HG03103 (cell line): ENCODE results near the gene RELL2.

Experiments
- ATAC-seq: cut with Tn5 transposase; IDR thresholded peaks from one replicate; pipeline ENCODE4 v1.9.1; 2021; ENCODE audit warnings: low read depth; ENCODE audit not compliant: unreplicated experiment

RELL2 gene

DNA sequence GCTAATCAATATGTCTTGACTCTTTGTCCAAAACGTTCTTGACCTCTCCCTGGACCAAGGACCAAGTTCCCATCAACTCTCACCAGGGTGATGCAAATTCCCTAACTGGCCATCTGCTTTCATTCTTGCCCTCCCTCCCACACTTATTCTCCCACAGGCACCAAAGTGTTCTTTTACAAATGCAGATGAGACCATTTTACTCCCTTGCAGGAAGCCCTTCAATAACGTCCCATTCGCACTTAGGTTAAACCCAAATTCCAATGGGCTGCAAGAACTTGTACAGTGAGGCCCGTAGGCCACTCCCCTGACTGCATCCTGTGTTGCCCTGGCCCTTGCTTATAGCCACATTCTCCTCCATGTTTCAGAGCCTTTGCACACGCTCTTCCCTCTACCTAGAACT is 38.0 kb downstream of the RELL2 start:
- ATAC-seq, result no peak

DNA sequence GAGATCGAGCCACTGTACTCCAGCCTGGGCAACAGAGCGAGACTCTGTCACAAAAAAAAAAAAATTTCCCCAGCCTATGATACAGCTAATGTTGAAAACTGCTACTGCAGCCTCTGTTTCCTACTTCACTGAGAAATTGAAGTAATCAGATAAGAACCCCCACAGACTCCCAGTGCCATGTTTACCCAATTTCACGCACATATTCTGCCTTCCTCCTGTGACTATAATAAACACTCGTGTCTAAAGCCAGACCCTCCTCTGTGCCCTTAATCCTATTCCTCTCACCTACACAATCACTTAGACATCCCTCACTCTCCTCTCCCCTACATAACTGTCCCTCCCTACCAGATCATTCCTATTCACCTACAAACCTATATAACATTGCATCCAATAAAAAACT is 38.9 kb downstream of the RELL2 start:
- no peak for ATAC-seq

DNA sequence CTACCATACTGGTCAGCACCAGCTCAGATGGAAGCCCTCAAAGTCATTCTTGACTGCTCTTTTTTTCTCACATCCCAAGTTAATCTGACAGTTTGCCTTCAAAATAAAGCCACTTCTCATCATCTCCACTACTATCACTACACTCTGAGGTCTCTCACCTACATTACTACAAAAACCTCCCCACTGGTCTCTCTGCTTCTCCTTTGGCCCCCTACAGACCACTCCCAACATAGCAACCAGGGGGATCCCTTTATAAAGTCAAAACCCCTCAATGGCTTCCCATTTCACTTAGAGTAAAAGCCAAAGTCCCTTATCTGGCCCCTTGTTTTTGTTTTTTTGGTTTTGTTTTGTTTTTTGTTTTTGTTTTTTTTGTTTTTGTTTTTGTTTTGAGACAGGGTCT is 40.6 kb downstream of the RELL2 start:
- ATAC-seq, result no peak

DNA sequence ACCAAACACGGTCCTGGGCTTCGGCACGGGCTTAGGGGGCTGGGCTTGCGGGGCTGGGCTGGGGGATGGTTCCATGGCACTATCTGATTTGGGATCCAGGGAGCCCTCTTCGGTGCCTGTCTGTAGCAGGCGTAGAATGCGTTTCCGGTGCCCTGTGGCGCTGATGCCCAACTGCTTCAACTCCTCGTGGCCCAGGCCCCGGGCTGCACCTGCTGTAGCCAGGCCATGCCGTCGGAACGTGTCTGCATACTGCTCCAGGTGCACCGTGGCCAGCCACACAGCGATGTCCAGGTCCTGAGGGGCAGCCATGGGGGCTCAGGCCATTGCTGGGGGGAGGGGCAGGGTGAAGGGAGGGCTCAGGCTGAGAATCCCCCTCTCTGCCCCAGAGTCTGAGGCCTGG is 43.4 kb downstream of the RELL2 start:
- no peak for ATAC-seq

DNA sequence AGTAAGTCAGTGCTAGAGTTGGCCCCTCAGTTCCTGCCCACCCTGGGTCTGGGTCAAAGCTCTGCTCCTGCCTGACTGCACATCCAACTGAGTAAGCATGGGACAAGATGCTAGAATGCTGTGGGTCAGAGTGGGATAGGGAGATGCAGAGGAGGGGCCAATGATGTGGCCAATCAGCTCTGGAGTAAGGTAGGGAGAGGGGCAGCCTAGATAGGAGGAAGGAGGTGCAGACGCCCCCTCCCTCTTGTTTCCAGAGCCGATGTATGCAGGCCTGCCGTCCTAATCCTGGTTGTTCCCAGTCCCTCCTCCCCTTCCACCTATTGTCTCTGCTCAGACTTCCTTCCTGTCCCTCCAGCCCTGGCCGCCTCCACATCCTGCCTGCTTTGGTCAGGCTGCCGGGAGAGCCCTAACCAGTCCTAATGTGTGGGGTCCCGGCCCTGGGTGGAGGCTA is 44.0 kb downstream of the RELL2 start:
- no peak for ATAC-seq

DNA sequence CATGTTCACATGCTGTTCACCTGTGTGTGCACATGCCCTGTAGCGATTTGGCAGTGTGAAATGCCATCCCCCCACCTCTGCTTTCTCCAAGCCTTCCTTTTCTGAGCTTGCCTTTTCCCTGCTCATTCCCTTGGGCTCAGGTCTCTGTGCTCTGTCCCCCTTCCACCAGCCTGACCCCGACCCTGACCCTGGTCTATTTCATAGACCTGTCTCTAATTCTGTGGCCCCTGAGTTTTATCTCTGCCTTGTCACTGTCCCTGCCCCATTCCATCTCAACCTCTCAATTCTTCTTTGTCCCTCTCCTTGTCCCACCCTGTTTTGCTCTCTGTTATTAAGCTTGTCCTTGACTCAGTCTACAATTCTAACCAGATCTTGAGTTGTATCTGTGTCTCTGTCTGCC is 44.5 kb downstream of the RELL2 start:
- no peak for ATAC-seq

DNA sequence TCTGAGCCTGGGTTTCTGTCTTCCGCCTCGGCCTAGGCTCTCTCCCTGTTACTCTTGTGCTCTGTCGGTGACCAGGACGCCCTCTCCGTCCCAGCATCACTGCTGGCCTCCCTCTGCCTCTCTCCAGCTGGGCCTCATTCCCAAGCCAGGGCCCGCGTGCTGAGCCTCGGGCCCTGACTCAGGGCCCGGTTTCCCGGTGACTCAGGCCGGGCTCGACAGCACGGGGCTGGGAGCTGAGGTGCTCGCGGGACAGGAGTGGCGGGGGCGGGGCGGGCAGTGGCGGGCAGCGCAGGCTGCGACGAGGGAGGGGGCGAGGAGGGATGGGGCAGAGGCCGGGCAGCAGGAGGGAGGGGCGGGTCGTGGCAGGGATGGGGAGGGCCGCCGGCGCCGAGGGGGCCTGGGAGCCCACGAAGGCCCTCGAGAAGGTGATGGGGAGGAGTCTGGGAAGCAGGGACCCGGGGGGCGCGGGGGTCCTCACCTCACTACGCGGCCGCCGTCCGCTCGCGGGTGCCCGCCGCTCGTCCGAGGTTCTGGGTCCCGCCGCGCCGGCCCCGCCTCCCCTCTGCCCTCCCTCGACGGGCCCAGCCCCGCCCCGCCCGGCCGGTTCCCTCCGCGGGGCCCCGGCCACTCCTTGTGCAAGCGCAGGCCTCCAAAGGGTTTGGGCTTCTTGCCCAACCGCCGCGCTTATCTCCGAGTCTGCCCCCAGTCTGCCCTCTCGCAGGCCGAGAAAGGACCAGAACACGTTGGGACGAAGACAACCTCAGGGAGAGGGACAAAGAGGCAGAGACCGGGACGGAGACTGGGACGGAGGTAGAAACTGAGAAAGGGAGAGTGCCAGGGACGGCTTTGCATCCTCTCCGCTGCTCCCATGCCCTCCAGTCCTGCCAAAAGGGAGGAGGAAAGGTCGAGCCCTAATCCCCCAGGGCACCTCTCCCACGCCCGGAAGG is 45.2 kb downstream of the RELL2 start, which contains the start of gene ARAP3:
TSS of gene ARAP3 (minus strand) at position 536 of the 947 bp plus-strand sequence. CDS start 1,744 bp downstream, outside the sequence.
- ATAC-seq, result no peak

DNA sequence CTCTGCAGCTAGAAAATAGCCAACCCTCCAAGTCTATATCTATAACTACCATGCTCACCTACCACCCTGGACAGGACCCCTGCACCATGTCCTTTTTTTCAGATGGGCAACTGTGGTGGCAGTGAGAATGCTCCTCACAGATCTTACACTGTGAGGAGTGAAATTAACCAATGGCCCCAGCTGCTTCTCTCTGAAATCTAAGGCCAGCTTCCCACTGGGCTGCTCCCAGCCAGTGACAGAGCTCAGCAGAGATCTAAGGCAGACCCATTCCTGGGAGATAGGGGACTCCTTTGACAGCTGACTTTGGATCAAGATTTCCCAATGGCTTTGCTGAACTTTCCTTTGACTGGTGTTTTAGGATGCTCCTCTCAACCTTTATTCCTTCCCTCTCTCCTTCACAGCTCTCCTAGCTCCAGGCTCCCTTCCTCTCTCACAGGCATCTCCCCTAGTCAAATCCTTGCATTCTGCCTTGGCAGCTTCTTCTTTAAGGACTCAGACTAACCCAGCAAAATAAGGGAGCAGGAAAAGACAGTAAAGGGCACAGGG is 46.9 kb downstream of the RELL2 start:
- ATAC-seq, result no peak

DNA sequence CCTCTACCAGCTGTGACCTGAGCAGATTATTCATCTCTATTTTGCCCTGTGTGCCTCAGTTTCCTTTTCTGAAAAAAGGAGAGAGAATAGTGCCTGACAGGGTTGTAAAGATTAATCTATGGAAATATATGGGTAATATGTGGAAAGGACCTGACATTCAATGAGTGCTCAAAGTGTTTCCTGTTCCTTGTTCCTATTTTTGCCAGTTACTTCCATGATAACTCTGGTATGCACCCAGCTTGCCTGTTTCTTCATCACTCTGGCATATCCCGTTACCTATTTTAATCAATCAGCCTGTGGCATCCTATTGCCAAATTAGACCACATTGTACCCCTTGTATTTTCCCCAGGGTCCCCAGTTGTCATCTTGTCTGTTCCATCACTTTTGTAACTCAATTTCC is 48.8 kb downstream of the RELL2 start:
- ATAC-seq, result no peak

DNA sequence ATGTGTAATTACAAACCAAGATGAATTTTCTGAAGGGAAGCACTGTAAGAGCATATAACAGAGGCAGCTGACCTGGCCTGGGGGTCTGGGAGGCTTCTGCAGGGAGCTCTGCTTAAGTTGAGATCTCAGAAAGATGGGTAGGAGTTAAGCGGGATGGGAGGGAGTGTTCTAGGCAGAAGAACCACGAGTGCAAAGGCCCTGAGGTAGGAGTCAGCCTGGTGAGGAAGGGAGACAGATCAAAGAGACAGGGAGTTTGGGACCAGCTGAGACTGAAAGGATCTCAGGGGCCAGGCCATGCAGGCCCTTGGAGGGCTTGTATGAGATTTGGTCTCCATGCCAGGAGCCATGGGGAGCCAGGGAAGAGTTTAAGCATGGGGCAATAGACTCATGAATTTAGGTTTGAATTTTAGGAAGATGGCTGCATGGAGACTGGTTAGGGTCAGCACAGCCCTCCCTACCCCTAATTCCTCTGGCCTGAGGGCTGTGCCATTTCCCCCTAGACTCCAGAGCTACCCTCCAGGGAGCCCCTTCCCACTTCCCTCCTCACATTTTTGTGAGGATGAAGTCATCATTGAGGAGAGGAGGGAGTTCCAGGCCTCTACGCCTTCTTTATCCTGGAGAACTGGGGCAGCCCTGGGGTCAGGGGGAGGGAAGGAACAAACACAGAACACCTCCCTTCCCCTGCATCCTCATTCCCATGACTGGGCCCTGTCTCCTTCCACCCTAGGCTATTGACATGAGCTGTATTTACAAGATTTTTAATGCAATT is 50.0 kb downstream of the RELL2 start:
- ATAC-seq, result no peak
